Panc1 (cell line): ENCODE measurements around the gene SYT9. TPM values are rescaled to one million over a fixed set of nuclear protein-coding genes. Genes with fewer than 3 reads are reported as not detected.

Experiments used
- ATAC-seq: fragments of 200-7000 bp; cut with Tn5 transposase; 2 replicates; pipeline ENCODE4 v1.9.1; 2020; ENCODE audit warnings: mild to moderate bottlenecking, moderate library complexity
- BruUV-seq: library from RNA; stranded (reverse); fragments of 400-500 nt; replicated peaks from 2 replicates; lab custom pipeline; 2021; lab: Mats Ljungman, UMichigan
- CTCF ChIA-PET: fragments of 300-600 bp; sonication (Branson Sonifier 250); formaldehyde crosslinking; loops from one replicate; lab custom pipeline; 2022; ENCODE audit warnings: antibody characterized with exemption; lab: Charles Lee
- POLR2A ChIA-PET: fragments of 300-600 bp; sonication (Branson Sonifier 250); formaldehyde crosslinking; loops from one replicate; lab custom pipeline; 2022; ENCODE audit warnings: antibody characterized with exemption; lab: Charles Lee
- DNase-seq: peaks from one replicate; pipeline ENCODE4 v3.0.0-alpha.2; 2010; ENCODE audit warnings: low read depth, low spot score
- H3K27ac ChIP-seq: 2 replicates; pipeline ENCODE4 v1.5.1; 2011; ENCODE audit warnings: mild to moderate bottlenecking, low read length, inconsistent platforms
- H3K27me3 ChIP-seq: fragments of 200-500 bp; sonication (Bioruptor generic); 2 replicates; pipeline ENCODE4 v1.6.0; 2014; ENCODE audit warnings: low read length, inconsistent platforms; ENCODE audit not compliant: control insufficient read depth, insufficient read depth
- H3K36me3 ChIP-seq: fragments of 200-500 bp; sonication (Bioruptor generic); 2 replicates; pipeline ENCODE4 v1.5.1; 2014; ENCODE audit warnings: inconsistent platforms, mild to moderate bottlenecking, low read length, moderate library complexity; ENCODE audit not compliant: control insufficient read depth, insufficient read depth
- H3K4me1 ChIP-seq: 2 replicates; pipeline ENCODE4 v1.5.1; 2011; ENCODE audit warnings: inconsistent platforms, mild to moderate bottlenecking, low read length, moderate library complexity; ENCODE audit not compliant: control insufficient read depth, insufficient read depth
- H3K4me3 ChIP-seq, 2 experiments: 2 replicates each; pipeline ENCODE4 v1.5.1; 2011 to 2012; ENCODE audit warnings: low read depth in 2 of 2, low read length in 2 of 2, mild to moderate bottlenecking in 2 of 2, inconsistent platforms in 1 of 2, moderate library complexity in 1 of 2
- H3K9me3 ChIP-seq: fragments of 200-500 bp; sonication (Bioruptor generic); 2 replicates; pipeline ENCODE4 v1.5.1; 2014; ENCODE audit warnings: low read depth, mild to moderate bottlenecking, inconsistent platforms, low read length, moderate library complexity; ENCODE audit not compliant: control insufficient read depth, insufficient read depth
- POLR2AphosphoS5 ChIP-seq: IDR thresholded peaks from 2 replicates; pipeline ENCODE4 v1.6.1; 2012; ENCODE audit warnings: mild to moderate bottlenecking, low read depth, low read length, moderate library complexity
- SIN3A ChIP-seq: IDR thresholded peaks from 2 replicates; pipeline ENCODE4 v1.6.1; 2012; ENCODE audit warnings: low read depth, mild to moderate bottlenecking, low read length, moderate library complexity, borderline replicate concordance; ENCODE audit not compliant: insufficient read depth
- TCF7L2 ChIP-seq: IDR thresholded peaks from 2 replicates; pipeline ENCODE4 v1.6.1; 2011; ENCODE audit warnings: mild to moderate bottlenecking, low read depth, low read length, inconsistent platforms
- in situ Hi-C: cut with HindIII; loops from 2 replicates; pipeline ENCODE4 v1.10.0; 2016; ENCODE audit warnings: low sequenced_read_pairs, low pct_unique_long_range_greater_than_20kb
- intact Hi-C: fragments of 100-400 bp; cut with micrococcal nuclease; formaldehyde crosslinking; loops from one replicate; pipeline ENCODE4 v1.10.0; 2022; ENCODE audit not compliant: unreplicated experiment
- total RNA-seq: library from RNA; stranded (reverse); gene quantifications from one replicate; pipeline ENCODE4 v1.2.1, GENCODE V29; 2021; ENCODE audit not compliant: unreplicated experiment
- TF ChIP-seq, protein P1 (sequence below): fragments of 450-650 bp; IDR thresholded peaks from 2 replicates; pipeline ENCODE4 v1.5.1; 2017; ENCODE audit warnings: mild to moderate bottlenecking
- TF ChIP-seq, protein P2 (sequence below), 2 experiments: IDR thresholded peaks; 2 replicates each; pipeline ENCODE4 v1.6.1; 2011 to 2012; ENCODE audit warnings: low read depth in 2 of 2, control low read depth in 1 of 2, low read length in 1 of 2, mild to moderate bottlenecking in 1 of 2, moderate library complexity in 1 of 2; ENCODE audit not compliant: insufficient read depth in 1 of 2

Gene SYT9
- total RNA-seq, 1 experiment from 2014 or later, result 3.7 TPM

DNA sequence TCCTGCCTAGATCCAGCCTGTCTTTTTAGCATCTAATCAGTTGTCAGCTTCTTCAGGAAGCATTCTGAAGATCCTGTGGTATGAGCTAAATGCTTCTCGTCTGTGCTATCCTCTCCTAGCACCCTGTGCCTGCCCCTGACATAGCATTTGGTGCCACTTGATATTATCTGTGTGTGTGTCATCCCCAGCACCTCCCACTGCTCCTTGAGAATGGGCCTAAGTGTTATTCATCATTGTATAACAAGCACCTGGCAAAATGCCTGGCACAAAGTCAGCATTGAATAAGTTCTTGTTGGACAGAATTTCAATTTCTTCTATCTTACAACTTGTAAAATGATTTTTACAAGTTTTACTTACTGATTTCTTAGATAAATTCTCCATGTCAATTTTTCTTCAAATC, 205.5 kb downstream of the SYT9 start:
- no peaks in the 10 kb centered on the region for H3K27me3 ChIP-seq
- no peak for DNase-seq
- no peak for ATAC-seq
- ChIA-PET CTCF (no interaction called here), POLR2A (no interaction called here)
- no peaks in the 10 kb centered on the region for H3K36me3 ChIP-seq
- no peak for TF ChIP-seq POLR2AphosphoS5
- H3K4me3 ChIP-seq, result no peak overlapping the region
- no peaks in the 10 kb centered on the region for H3K4me1 ChIP-seq
- no peak overlapping the region for H3K27ac ChIP-seq
- no peaks in the 10 kb centered on the region for H3K9me3 ChIP-seq
- intact Hi-C loops (no loop called here), in situ Hi-C loops (no loop called here)
- no TSS peak for BruUV-seq

DNA sequence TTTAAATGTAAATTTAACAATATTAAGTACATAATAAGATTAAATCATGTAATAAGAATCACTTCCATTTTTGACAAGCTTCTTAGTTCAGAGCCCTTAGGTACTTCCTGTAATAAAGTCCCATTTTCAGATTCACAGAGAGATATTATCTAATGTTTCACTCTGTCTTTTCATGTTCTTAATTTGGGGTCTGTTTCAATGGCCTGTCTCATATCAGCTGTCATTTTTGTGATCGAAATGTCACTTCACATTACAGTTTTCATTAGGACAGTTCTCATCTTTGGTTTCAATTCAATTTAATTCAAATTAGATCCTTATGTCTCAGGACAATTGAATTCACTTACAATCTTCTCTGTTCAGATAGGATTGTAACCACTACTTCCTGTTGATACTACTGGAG, 211.0 kb downstream of the SYT9 start:
- CTCF ChIA-PET, result no interaction called here
- BruUV-seq, result no TSS peak
- POLR2A ChIA-PET, result no interaction called here
- DNase-seq, result no peak
- Histone ChIP-seq H3K27me3 (no peaks in the 10 kb centered on the region), H3K9me3 (no peaks in the 10 kb centered on the region), H3K36me3 (no peaks in the 10 kb centered on the region), H3K4me1 (no peaks in the 10 kb centered on the region), H3K4me3 (no peak overlapping the region), H3K27ac (no peak overlapping the region)
- ATAC-seq, result no peak
- in situ Hi-C loops (no loop called here), intact Hi-C loops (no loop called here)
- TF ChIP-seq POLR2AphosphoS5, result no peak
- TF ChIP-seq, protein P1, sequence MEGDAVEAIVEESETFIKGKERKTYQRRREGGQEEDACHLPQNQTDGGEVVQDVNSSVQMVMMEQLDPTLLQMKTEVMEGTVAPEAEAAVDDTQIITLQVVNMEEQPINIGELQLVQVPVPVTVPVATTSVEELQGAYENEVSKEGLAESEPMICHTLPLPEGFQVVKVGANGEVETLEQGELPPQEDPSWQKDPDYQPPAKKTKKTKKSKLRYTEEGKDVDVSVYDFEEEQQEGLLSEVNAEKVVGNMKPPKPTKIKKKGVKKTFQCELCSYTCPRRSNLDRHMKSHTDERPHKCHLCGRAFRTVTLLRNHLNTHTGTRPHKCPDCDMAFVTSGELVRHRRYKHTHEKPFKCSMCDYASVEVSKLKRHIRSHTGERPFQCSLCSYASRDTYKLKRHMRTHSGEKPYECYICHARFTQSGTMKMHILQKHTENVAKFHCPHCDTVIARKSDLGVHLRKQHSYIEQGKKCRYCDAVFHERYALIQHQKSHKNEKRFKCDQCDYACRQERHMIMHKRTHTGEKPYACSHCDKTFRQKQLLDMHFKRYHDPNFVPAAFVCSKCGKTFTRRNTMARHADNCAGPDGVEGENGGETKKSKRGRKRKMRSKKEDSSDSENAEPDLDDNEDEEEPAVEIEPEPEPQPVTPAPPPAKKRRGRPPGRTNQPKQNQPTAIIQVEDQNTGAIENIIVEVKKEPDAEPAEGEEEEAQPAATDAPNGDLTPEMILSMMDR, result no peak
- no peak for TF ChIP-seq TCF7L2
- TF ChIP-seq, protein P2, sequence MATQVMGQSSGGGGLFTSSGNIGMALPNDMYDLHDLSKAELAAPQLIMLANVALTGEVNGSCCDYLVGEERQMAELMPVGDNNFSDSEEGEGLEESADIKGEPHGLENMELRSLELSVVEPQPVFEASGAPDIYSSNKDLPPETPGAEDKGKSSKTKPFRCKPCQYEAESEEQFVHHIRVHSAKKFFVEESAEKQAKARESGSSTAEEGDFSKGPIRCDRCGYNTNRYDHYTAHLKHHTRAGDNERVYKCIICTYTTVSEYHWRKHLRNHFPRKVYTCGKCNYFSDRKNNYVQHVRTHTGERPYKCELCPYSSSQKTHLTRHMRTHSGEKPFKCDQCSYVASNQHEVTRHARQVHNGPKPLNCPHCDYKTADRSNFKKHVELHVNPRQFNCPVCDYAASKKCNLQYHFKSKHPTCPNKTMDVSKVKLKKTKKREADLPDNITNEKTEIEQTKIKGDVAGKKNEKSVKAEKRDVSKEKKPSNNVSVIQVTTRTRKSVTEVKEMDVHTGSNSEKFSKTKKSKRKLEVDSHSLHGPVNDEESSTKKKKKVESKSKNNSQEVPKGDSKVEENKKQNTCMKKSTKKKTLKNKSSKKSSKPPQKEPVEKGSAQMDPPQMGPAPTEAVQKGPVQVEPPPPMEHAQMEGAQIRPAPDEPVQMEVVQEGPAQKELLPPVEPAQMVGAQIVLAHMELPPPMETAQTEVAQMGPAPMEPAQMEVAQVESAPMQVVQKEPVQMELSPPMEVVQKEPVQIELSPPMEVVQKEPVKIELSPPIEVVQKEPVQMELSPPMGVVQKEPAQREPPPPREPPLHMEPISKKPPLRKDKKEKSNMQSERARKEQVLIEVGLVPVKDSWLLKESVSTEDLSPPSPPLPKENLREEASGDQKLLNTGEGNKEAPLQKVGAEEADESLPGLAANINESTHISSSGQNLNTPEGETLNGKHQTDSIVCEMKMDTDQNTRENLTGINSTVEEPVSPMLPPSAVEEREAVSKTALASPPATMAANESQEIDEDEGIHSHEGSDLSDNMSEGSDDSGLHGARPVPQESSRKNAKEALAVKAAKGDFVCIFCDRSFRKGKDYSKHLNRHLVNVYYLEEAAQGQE (IDR thresholded peaks at IDR 0.05; ENCODE audit: insufficient read depth in 1 of 2, low read depth in 2 of 2, low read length in 1 of 2), result no peak
- TF ChIP-seq SIN3A, result no peak

DNA sequence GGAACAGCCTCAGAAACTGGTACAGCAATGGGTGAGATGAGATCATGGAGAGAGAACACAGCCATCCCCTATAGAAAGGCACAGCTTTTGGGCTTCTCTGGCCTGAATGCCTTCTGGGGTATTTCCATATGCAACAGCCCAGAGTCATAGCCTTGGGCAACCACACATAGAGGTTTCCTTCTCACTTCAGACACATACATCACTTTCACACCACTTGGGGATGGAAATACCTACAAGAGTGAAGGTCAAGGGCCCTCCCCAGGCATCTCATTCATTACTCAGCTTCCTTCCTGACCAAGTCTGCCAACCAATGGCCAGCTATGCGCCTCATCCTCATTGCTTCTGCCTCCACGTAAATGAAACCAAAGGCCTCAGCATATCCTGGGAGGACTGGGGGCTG, 215.9 kb downstream of the SYT9 start:
- Histone ChIP-seq H3K36me3 (no peaks in the 10 kb centered on the region), H3K4me1 (no peaks in the 10 kb centered on the region), H3K9me3 (no peaks in the 10 kb centered on the region), H3K4me3 (no peak overlapping the region), H3K27ac (no peak overlapping the region), H3K27me3 (peaks cover 3% of the 10 kb centered on the region)
- DNase-seq (no peak), ATAC-seq (no peak)
- intact Hi-C loops (no loop called here), in situ Hi-C loops (no loop called here)
- TF ChIP-seq, protein P2 (IDR thresholded peaks at IDR 0.05; ENCODE audit: insufficient read depth in 1 of 2, low read depth in 2 of 2, low read length in 1 of 2), result no peak
- TF ChIP-seq TCF7L2 (no peak), POLR2AphosphoS5 (no peak), SIN3A (no peak)
- TF ChIP-seq, protein P1, result no peak
- no TSS peak for BruUV-seq
- ChIA-PET CTCF (no interaction called here), POLR2A (no interaction called here)
